Karpas-422 (cell line): ENCODE results near the gene ALKAL2. TPM values are rescaled to one million over a fixed set of nuclear protein-coding genes. Genes with fewer than 3 reads are reported as not detected.

Experiments used
- DNase-seq: peaks from one replicate; pipeline ENCODE4 v3.0.0-alpha.2; 2015
- H2AFZ ChIP-seq: fragments of 200-600 bp; sonication (generic); 2 replicates; pipeline ENCODE4 v1.6.1; 2014; ENCODE audit warnings: antibody characterized with exemption, low read length, mixed read lengths
- H3K27ac ChIP-seq: fragments of 200-600 bp; sonication (generic); 2 replicates; pipeline ENCODE4 v1.5.1; 2014; ENCODE audit warnings: mild to moderate bottlenecking, low read length, moderate library complexity
- H3K27me3 ChIP-seq: fragments of 200-600 bp; sonication (generic); 2 replicates; pipeline ENCODE4 v1.6.1; 2014; ENCODE audit warnings: low read length, mixed read lengths
- H3K36me3 ChIP-seq: fragments of 200-600 bp; sonication (generic); 2 replicates; pipeline ENCODE4 v1.6.1; 2014; ENCODE audit warnings: low read length, mixed read lengths; ENCODE audit not compliant: insufficient read depth
- H3K4me1 ChIP-seq: fragments of 200-600 bp; sonication (generic); 2 replicates; pipeline ENCODE4 v1.6.1; 2014; ENCODE audit warnings: mild to moderate bottlenecking, low read length, mixed read lengths
- H3K4me2 ChIP-seq: fragments of 200-600 bp; sonication (generic); 2 replicates; pipeline ENCODE4 v1.6.1; 2014; ENCODE audit warnings: low read length, low read depth, mild to moderate bottlenecking; ENCODE audit not compliant: poor library complexity, severe bottlenecking
- H3K4me3 ChIP-seq: fragments of 200-600 bp; sonication (generic); 2 replicates; pipeline ENCODE4 v1.5.1; 2014; ENCODE audit warnings: mild to moderate bottlenecking, antibody characterized with exemption, low read length, mixed read lengths
- H3K79me2 ChIP-seq: fragments of 200-600 bp; sonication (generic); 2 replicates; pipeline ENCODE4 v1.6.1; 2014; ENCODE audit warnings: mild to moderate bottlenecking, low read length, mixed read lengths
- H3K9ac ChIP-seq: fragments of 200-600 bp; sonication (generic); 2 replicates; pipeline ENCODE4 v1.6.0; 2014; ENCODE audit warnings: low read length
- H3K9me2 ChIP-seq: fragments of 200-600 bp; sonication (generic), shearing (Covaris generic); replicated peaks from 2 replicates; pipeline ENCODE4 v1.6.0; 2014; ENCODE audit warnings: mild to moderate bottlenecking, low read length, moderate library complexity; ENCODE audit not compliant: insufficient read depth
- H3K9me3 ChIP-seq: fragments of 300-700, 200-600 bp; sonication (generic); 2 replicates; pipeline ENCODE4 v1.6.1; 2014; ENCODE audit warnings: low read length, mixed read lengths
- H4K20me1 ChIP-seq: fragments of 200-600 bp; sonication (generic); 2 replicates; pipeline ENCODE4 v1.6.1; 2014; ENCODE audit warnings: mild to moderate bottlenecking, antibody characterized with exemption, low read length, low read depth; ENCODE audit not compliant: insufficient read depth
- total RNA-seq: library from RNA; depleted of rRNA; stranded (reverse); fragments of >200 nt; shearing (Covaris generic); gene quantifications from 2 replicates; pipeline ENCODE4 v1.2.3, GENCODE V29; 2014; ENCODE audit warnings: low replicate concordance

ALKAL2 gene
- total RNA-seq, 1 experiment from 2014 or later = not detected

GRCh38 chr2:262117-262516, 25.8 kb downstream of the ALKAL2 start:
- Histone ChIP-seq H3K27me3 (no peaks in the 10 kb centered on the region), H3K4me1 (peaks cover 19% of the 10 kb centered on the region), H3K9me3 (no peaks in the 10 kb centered on the region; the same call in 1 of the 2 replicates), H3K79me2 (peaks cover 24% of the 10 kb centered on the region), H3K9me2 (no peaks in the 10 kb centered on the region), H3K36me3 (no peaks in the 10 kb centered on the region), H4K20me1 (peaks cover 8% of the 10 kb centered on the region; the same call in 1 of the 2 replicates), H3K4me2 (no peak overlapping the region), H3K9ac (no peak overlapping the region), H2AFZ (no peak overlapping the region), H3K27ac (no peak overlapping the region), H3K4me3 (no peak overlapping the region)
- no peak for DNase-seq

GRCh38 chr2:260507-261161, 27.3 kb downstream of the ALKAL2 start:
- Histone ChIP-seq H3K27ac (no peak overlapping the region), H3K4me2 (no peak overlapping the region), H3K4me1 (peaks cover 4% of the 10 kb centered on the region), H4K20me1 (peaks cover 5% of the 10 kb centered on the region; the same call in 1 of the 2 replicates), H3K27me3 (no peaks in the 10 kb centered on the region), H2AFZ (no peak overlapping the region), H3K9ac (no peak overlapping the region), H3K9me3 (no peaks in the 10 kb centered on the region; the same call in 1 of the 2 replicates), H3K79me2 (peaks cover 9% of the 10 kb centered on the region), H3K36me3 (no peaks in the 10 kb centered on the region), H3K9me2 (no peaks in the 10 kb centered on the region), H3K4me3 (no peak overlapping the region)
- DNase-seq = no peak

- Histone ChIP-seq H4K20me1 (no peaks in the 10 kb centered on the region), H3K27ac (no peak overlapping the region), H3K36me3 (no peaks in the 10 kb centered on the region), H3K4me3 (no peak overlapping the region), H2AFZ (no peak overlapping the region), H3K4me2 (no peak overlapping the region), H3K27me3 (no peaks in the 10 kb centered on the region), H3K79me2 (peaks cover 1% of the 10 kb centered on the region), H3K9me2 (no peaks in the 10 kb centered on the region), H3K9ac (no peak overlapping the region), H3K4me1 (peaks cover 3% of the 10 kb centered on the region), H3K9me3 (no peaks in the 10 kb centered on the region; the same call in 1 of the 2 replicates)
- DNase-seq = no peak
Measured at GRCh38 chr2:259789-260331, 28.0 kb downstream of the ALKAL2 start.

- Histone ChIP-seq H3K36me3 (no peaks in the 10 kb centered on the region), H3K4me1 (no peaks in the 10 kb centered on the region; the same call in 1 of the 2 replicates), H3K4me2 (no peak overlapping the region), H3K9me2 (no peaks in the 10 kb centered on the region), H3K79me2 (no peaks in the 10 kb centered on the region), H2AFZ (no peak overlapping the region), H3K4me3 (no peak overlapping the region), H3K9me3 (no peaks in the 10 kb centered on the region; the same call in 1 of the 2 replicates), H3K27ac (no peak overlapping the region), H3K9ac (no peak overlapping the region), H3K27me3 (no peaks in the 10 kb centered on the region), H4K20me1 (no peaks in the 10 kb centered on the region)
- no peak for DNase-seq
Measured at GRCh38 chr2:258933-259332, 29.0 kb downstream of the ALKAL2 start.

- Histone ChIP-seq H3K4me3 (no peak overlapping the region), H3K4me1 (no peaks in the 10 kb centered on the region), H3K36me3 (no peaks in the 10 kb centered on the region), H3K9me2 (no peaks in the 10 kb centered on the region), H4K20me1 (no peaks in the 10 kb centered on the region), H2AFZ (no peak overlapping the region), H3K9me3 (no peaks in the 10 kb centered on the region; the same call in 1 of the 2 replicates), H3K79me2 (no peaks in the 10 kb centered on the region), H3K4me2 (no peak overlapping the region), H3K27me3 (no peaks in the 10 kb centered on the region), H3K27ac (no peak overlapping the region), H3K9ac (no peak overlapping the region)
- no peak for DNase-seq
Measured at GRCh38 chr2:257842-258241, 30.0 kb downstream of the ALKAL2 start.

- no peaks in the 10 kb centered on the region for H3K4me1 ChIP-seq
- H3K27ac ChIP-seq = no peak overlapping the region
- H3K9me2 ChIP-seq = no peaks in the 10 kb centered on the region
- H4K20me1 ChIP-seq = no peaks in the 10 kb centered on the region
- H3K9ac ChIP-seq = no peak overlapping the region
- no peak overlapping the region for H2AFZ ChIP-seq
- H3K79me2 ChIP-seq = no peaks in the 10 kb centered on the region
- no peaks in the 10 kb centered on the region; the same call in 1 of the 2 replicates for H3K9me3 ChIP-seq
- no peak overlapping the region for H3K4me3 ChIP-seq
- H3K4me2 ChIP-seq = no peak overlapping the region
- no peak for DNase-seq
- no peaks in the 10 kb centered on the region for H3K36me3 ChIP-seq
- H3K27me3 ChIP-seq = no peaks in the 10 kb centered on the region
Measured at GRCh38 chr2:257429-257828, 30.5 kb downstream of the ALKAL2 start.

- DNase-seq = no peak
- Histone ChIP-seq H3K36me3 (no peaks in the 10 kb centered on the region), H3K79me2 (no peaks in the 10 kb centered on the region), H3K9me3 (no peaks in the 10 kb centered on the region; the same call in 1 of the 2 replicates), H3K27me3 (no peaks in the 10 kb centered on the region), H4K20me1 (no peaks in the 10 kb centered on the region), H3K9ac (no peak overlapping the region), H3K4me1 (no peaks in the 10 kb centered on the region), H3K4me2 (no peak overlapping the region), H2AFZ (no peak overlapping the region), H3K9me2 (no peaks in the 10 kb centered on the region), H3K4me3 (no peak overlapping the region), H3K27ac (no peak overlapping the region)
Measured at GRCh38 chr2:256094-256493, 31.8 kb downstream of the ALKAL2 start.

GRCh38 chr2:255195-255594, 32.7 kb downstream of the ALKAL2 start:
- DNase-seq = no peak
- Histone ChIP-seq H4K20me1 (no peaks in the 10 kb centered on the region), H3K36me3 (no peaks in the 10 kb centered on the region), H3K79me2 (no peaks in the 10 kb centered on the region), H3K4me3 (no peak overlapping the region), H3K27ac (no peak overlapping the region), H3K27me3 (no peaks in the 10 kb centered on the region), H3K4me2 (no peak overlapping the region), H3K9me2 (no peaks in the 10 kb centered on the region), H3K4me1 (no peaks in the 10 kb centered on the region), H3K9ac (no peak overlapping the region), H2AFZ (no peak overlapping the region), H3K9me3 (no peaks in the 10 kb centered on the region; the same call in 1 of the 2 replicates)
